SH-SY5Y (cell line): ENCODE results near the gene MAPK11.

Source experiments
- GATA2 ChIP-seq: IDR thresholded peaks from 2 replicates; pipeline ENCODE4 v1.6.1; 2011; ENCODE audit warnings: mild to moderate bottlenecking, low read depth, low read length
- GATA3 ChIP-seq: IDR thresholded peaks from 2 replicates; pipeline ENCODE4 v1.6.1; 2011; ENCODE audit warnings: low read depth, mild to moderate bottlenecking, low read length, moderate library complexity

DNA sequence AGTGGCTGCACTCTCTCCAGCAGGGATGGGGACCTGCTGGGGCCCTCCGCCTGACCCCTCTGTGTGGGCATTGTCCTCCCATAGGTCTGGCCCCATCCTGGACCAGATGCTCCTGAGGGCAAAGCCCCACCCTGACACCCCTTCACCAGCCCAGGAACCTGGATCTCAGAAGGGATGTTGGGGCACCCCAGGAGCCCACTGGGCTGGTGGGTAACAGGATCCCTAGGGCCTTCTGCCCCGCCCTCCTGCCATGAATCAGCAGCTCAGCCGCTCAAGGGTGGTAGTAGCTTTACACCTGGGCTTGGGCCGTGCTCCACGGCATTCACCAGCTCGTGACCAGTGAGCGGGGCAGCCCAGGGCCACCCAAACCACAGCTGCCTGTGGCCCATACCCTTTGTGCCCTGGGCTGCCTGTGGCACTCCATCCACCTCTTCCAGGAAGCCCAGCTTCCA, 7.7 kb downstream of the MAPK11 start:
- TF ChIP-seq GATA2 (no peak), GATA3 (no peak)
